Midbrain (tissue), 1 donor: ENCODE data around the gene SELENOV.

Experiments used
- DNase-seq: peaks from one replicate; lab custom pipeline; 2025; lab: John Stamatoyannopoulos, UW

The SELENOV gene

GRCh38 chr19:39558624-39559117 is 43.7 kb downstream of the SELENOV start:
- DNase-seq, result no peak

- DNase-seq, result no peak
Measured at GRCh38 chr19:39563408-39563807, 48.5 kb downstream of the SELENOV start.

- DNase-seq, result no peak
Measured at GRCh38 chr19:39566064-39566463, 51.1 kb downstream of the SELENOV start.

- DNase-seq, result no peak
Measured at GRCh38 chr19:39568604-39569003, 53.7 kb downstream of the SELENOV start.
